ENCODE results near the gene TP53TG3F. TPM values are rescaled to one million over a fixed set of nuclear protein-coding genes. Genes with fewer than 3 reads are reported as not detected.
"Not testable (repeated sequence)": the region's sequence is repeated elsewhere in the genome, so short reads cannot be mapped to it uniquely, and the experiment has no call there.

TP53TG3F gene
- total RNA-seq = not detected
- long read RNA-seq, donor 1 = 0 reads
- long read RNA-seq, donor 2 = 0 reads

GRCh38 chr16:33459312-33459711 is at the start of gene TP53TG3F:
TSS of gene TP53TG3F (plus strand) at chr16:33459612. CDS start at chr16:33459680, 68 bp downstream.
- H3K36me3 ChIP-seq (ENCODE audit: low read depth); H3K4me1 ChIP-seq (ENCODE audit: low read depth); ATAC-seq; H3K9me3 ChIP-seq; H3K4me3 ChIP-seq; DNase-seq; intact Hi-C loops (cut with DNase I, micrococcal nuclease): not testable (repeated sequence)

GRCh38 chr16:33491611-33492010 is 32.2 kb downstream of the TP53TG3F start:
- DNase-seq; ATAC-seq; H3K9me3 ChIP-seq; H3K36me3 ChIP-seq (ENCODE audit: low read depth); H3K4me1 ChIP-seq (ENCODE audit: low read depth); intact Hi-C loops (cut with DNase I, micrococcal nuclease); H3K4me3 ChIP-seq: not testable (repeated sequence)

- DNase-seq; ATAC-seq; intact Hi-C loops (cut with DNase I, micrococcal nuclease); H3K36me3 ChIP-seq (ENCODE audit: low read depth); H3K4me3 ChIP-seq; H3K4me1 ChIP-seq (ENCODE audit: low read depth); H3K9me3 ChIP-seq: not testable (repeated sequence)
Observed at GRCh38 chr16:33507231-33507630, 47.8 kb downstream of the TP53TG3F start.

- H3K36me3 ChIP-seq (ENCODE audit: low read depth); intact Hi-C loops (cut with DNase I, micrococcal nuclease); ATAC-seq; H3K4me3 ChIP-seq; H3K4me1 ChIP-seq (ENCODE audit: low read depth); H3K9me3 ChIP-seq; DNase-seq: not testable (repeated sequence)
Observed at GRCh38 chr16:33509070-33509469, 49.7 kb downstream of the TP53TG3F start.

GRCh38 chr16:33509906-33510305 is 50.5 kb downstream of the TP53TG3F start:
- DNase-seq; H3K4me1 ChIP-seq (ENCODE audit: low read depth); H3K4me3 ChIP-seq; ATAC-seq; intact Hi-C loops (cut with DNase I, micrococcal nuclease); H3K9me3 ChIP-seq; H3K36me3 ChIP-seq (ENCODE audit: low read depth): not testable (repeated sequence)

Other genes with a start within 250 kb of the TP53TG3F start
- not detected for gene TP53TG3E, start 155.3 kb upstream of the TP53TG3F start, total RNA-seq
- gene TP53TG3B, start 98.8 kb upstream of the TP53TG3F start, total RNA-seq = not detected